Upper lobe of left lung (tissue), 6 donors: Measurements from ENCODE around the gene COPS6. TPM values are rescaled to one million over a fixed set of nuclear protein-coding genes. Genes with fewer than 3 reads are reported as not detected.

Experiments used
- ATAC-seq, 2 donors: fragments of 200-7000 bp; cut with Tn5 transposase; one replicate each; pipeline ENCODE4 v1.9.1; 2022; ENCODE audit warnings: mild to moderate bottlenecking in 2 of 2, moderate library complexity in 2 of 2; ENCODE audit not compliant: low FRiP score in 2 of 2
- DNase-seq, 2 donors: peaks; one replicate each; pipeline ENCODE4 v3.0.0-alpha.2; 2019 to 2020
- H3K27ac ChIP-seq, 4 donors: fragments of 200-600 bp; sonication (generic); one replicate each; pipeline ENCODE4 v1.5.1; 2016 to 2019
- H3K27me3 ChIP-seq, 4 donors: fragments of 200-600 bp; sonication (generic); one replicate each; pipeline ENCODE4 v1.5.1; 2017 to 2019
- H3K36me3 ChIP-seq, 4 donors: fragments of 200-600 bp; sonication (generic); one replicate each; pipeline ENCODE4 v1.5.1; 2016 to 2019
- H3K4me1 ChIP-seq, 4 donors: fragments of 200-600 bp; sonication (generic); one replicate each; pipeline ENCODE4 v1.5.1; 2018 to 2019
- H3K4me3 ChIP-seq, 4 donors: fragments of 200-600 bp; sonication (generic); one replicate each; pipeline ENCODE4 v1.5.1; 2017 to 2019; ENCODE audit warnings: mild to moderate bottlenecking in 2 of 4, moderate library complexity in 1 of 4
- H3K9me3 ChIP-seq, 4 donors: fragments of 200-600 bp; sonication (generic); one replicate each; pipeline ENCODE4 v1.5.1; 2018 to 2019
- CTCF ChIP-seq, 6 experiments: fragments of 450-650 bp in 4 of 6; fragments of 200-600 bp in 2 of 6; sonication (generic) in 2 of 6; IDR thresholded peaks; one replicate each; pipeline ENCODE4 v1.5.1; 2016 to 2019; ENCODE audit warnings: antibody characterized with exemption in 6 of 6
- EP300 ChIP-seq, 4 donors: sonication (generic); formaldehyde crosslinking; IDR thresholded peaks; one replicate each; pipeline ENCODE4 v1.5.1; 2017; ENCODE audit warnings: antibody characterized with exemption in 4 of 4, control low read depth in 2 of 4
- POLR2A ChIP-seq, 4 donors: fragments of 450-650 bp; IDR thresholded peaks; one replicate each; pipeline ENCODE4 v1.5.1; 2016 to 2017; ENCODE audit warnings: antibody characterized with exemption in 4 of 4, mild to moderate bottlenecking in 2 of 4
- POLR2AphosphoS5 ChIP-seq, 2 donors: sonication (generic); formaldehyde crosslinking; IDR thresholded peaks; one replicate each; pipeline ENCODE4 v1.5.1; 2017; ENCODE audit warnings: antibody characterized with exemption in 2 of 2
- WGBS, 2 donors: methylation state at CpG; one replicate each; pipeline ENCODE4 v1.1.5; 2017 to 2018; 5-methylcytosine and 5-hydroxymethylcytosine counted together
- total RNA-seq, 6 donors: library from RNA; depleted of rRNA in 4 of 6; stranded (reverse); fragments of >200 nt in 4 of 6; gene quantifications; one replicate each; pipeline versions ENCODE4 v1.1.0 to v1.2.1, GENCODE V29; 2016 to 2021
- donor health status: DM: no; HTN: no; CAD: no; lungs with moderate emphysema.
- donor health status: DM: no; HTN: yes; CAD: no; lungs with severe emphysema.

Gene COPS6
- total RNA-seq, 6 donors from 2014 or later: 23.4 to 217 (median 53.9) TPM

- no peak overlapping the region for H3K27ac ChIP-seq
Observed at GRCh38 chr7:100051611-100052010, 37.2 kb upstream of the COPS6 start.

GRCh38 chr7:100053215-100053614 is 35.6 kb upstream of the COPS6 start:
- H3K36me3 ChIP-seq: peaks cover 2 to 15% (median 14%) of the 10 kb centered on the region in 4 donors
- no peaks in the 10 kb centered on the region for H3K27me3 ChIP-seq
- peaks cover 5 to 16% (median 9%) of the 10 kb centered on the region in 4 donors for H3K4me1 ChIP-seq
- no peak overlapping the region for H3K27ac ChIP-seq
- no peaks in the 10 kb centered on the region for H3K9me3 ChIP-seq
- no peak overlapping the region for H3K4me3 ChIP-seq
- no peak for ATAC-seq
- DNase-seq: no peak
- WGBS, 2 donors: 38 to 50% methylated on average over 3 of the region's 3 CpGs
- TF ChIP-seq EP300 (IDR thresholded peaks at IDR 0.05) (no peak), CTCF (IDR thresholded peaks at IDR 0.05) (peak in 4 of 6 experiments; percentile 14 to 70 (median 46))

More at GRCh38 chr7:100051611-100052010, 37.2 kb upstream of the COPS6 start:
- WGBS, 2 donors: 94 to 96% methylated on average over 3 of the region's 3 CpGs
- TF ChIP-seq CTCF (IDR thresholded peaks at IDR 0.05): no peak
- no peak for TF ChIP-seq EP300 (IDR thresholded peaks at IDR 0.05)
- no peak for TF ChIP-seq POLR2AphosphoS5 (IDR thresholded peaks at IDR 0.05)
- TF ChIP-seq POLR2A (IDR thresholded peaks at IDR 0.05): no peak
- H3K4me3 ChIP-seq: no peak overlapping the region
- no peaks in the 10 kb centered on the region for H3K27me3 ChIP-seq
- DNase-seq (no peak), ATAC-seq (no peak)
- H3K36me3 ChIP-seq: no peaks in the 10 kb centered on the region
- H3K4me1 ChIP-seq: peaks cover 5 to 16% (median 9%) of the 10 kb centered on the region in 4 donors
- H3K9me3 ChIP-seq: no peaks in the 10 kb centered on the region

GRCh38 chr7:100057006-100057405 is 31.8 kb upstream of the COPS6 start:
- 91% methylated on average over 7 to 10 of the region's 10 CpGs for WGBS, 2 donors
- H3K9me3 ChIP-seq: no peaks in the 10 kb centered on the region
- no peak overlapping the region for H3K4me3 ChIP-seq
- no peak overlapping the region for H3K27ac ChIP-seq
- H3K27me3 ChIP-seq: no peaks in the 10 kb centered on the region
- no peaks in the 10 kb centered on the region for H3K4me1 ChIP-seq
- DNase-seq (no peak), ATAC-seq (no peak)
- H3K36me3 ChIP-seq: peaks cover 5 to 48% (median 31%) of the 10 kb centered on the region in 4 donors
- TF ChIP-seq EP300 (IDR thresholded peaks at IDR 0.05): no peak
- TF ChIP-seq POLR2AphosphoS5 (IDR thresholded peaks at IDR 0.05): no peak

- no peak for ATAC-seq
- 84 to 87% methylated on average over 5 of the region's 5 CpGs for WGBS, 2 donors
- H3K4me3 ChIP-seq: no peak overlapping the region
Observed at GRCh38 chr7:100059251-100059739, 29.5 kb upstream of the COPS6 start.

GRCh38 chr7:100061518-100062193 is 27.1 kb upstream of the COPS6 start:
- WGBS, 2 donors: 92 to 95% methylated on average over 11 of the region's 11 CpGs
- Histone ChIP-seq H3K4me3 (no peak overlapping the region), H3K4me1 (peaks cover 8 to 21% (median 12%) of the 10 kb centered on the region in 4 donors), H3K27me3 (no peaks in the 10 kb centered on the region), H3K36me3 (peaks cover 16 to 73% (median 49%) of the 10 kb centered on the region in 4 donors), H3K27ac (no peak overlapping the region), H3K9me3 (no peaks in the 10 kb centered on the region)
- ATAC-seq: no peak
- TF ChIP-seq POLR2AphosphoS5 (IDR thresholded peaks at IDR 0.05): no peak
- TF ChIP-seq EP300 (IDR thresholded peaks at IDR 0.05): no peak
- no peak for TF ChIP-seq CTCF (IDR thresholded peaks at IDR 0.05)
- TF ChIP-seq POLR2A (IDR thresholded peaks at IDR 0.05): no peak
- no peak for DNase-seq

More at GRCh38 chr7:100059251-100059739, 29.5 kb upstream of the COPS6 start:
- H3K27ac ChIP-seq: no peak overlapping the region
- H3K36me3 ChIP-seq: peaks cover 12 to 65% (median 45%) of the 10 kb centered on the region in 4 donors
- no peaks in the 10 kb centered on the region for H3K4me1 ChIP-seq
- TF ChIP-seq POLR2A (IDR thresholded peaks at IDR 0.05): no peak
- no peak for TF ChIP-seq CTCF (IDR thresholded peaks at IDR 0.05)
- no peak for TF ChIP-seq POLR2AphosphoS5 (IDR thresholded peaks at IDR 0.05)
- TF ChIP-seq EP300 (IDR thresholded peaks at IDR 0.05): no peak
- H3K9me3 ChIP-seq: no peaks in the 10 kb centered on the region
- DNase-seq: no peak
- H3K27me3 ChIP-seq: no peaks in the 10 kb centered on the region
